HCT116 (cell line): Measurements from ENCODE around the gene C10orf90. TPM values are rescaled to one million over a fixed set of nuclear protein-coding genes. Genes with fewer than 3 reads are reported as not detected.

Experiments used
- ATAC-seq: fragments of 200-7000 bp; cut with Tn5 transposase; 2 replicates; pipeline ENCODE4 v1.9.1; 2020; ENCODE audit warnings: mild to moderate bottlenecking, moderate library complexity
- BruUV-seq: library from RNA; stranded (reverse); fragments of 400-500 nt; replicated peaks from 2 replicates; lab custom pipeline; 2021; lab: Mats Ljungman, UMichigan
- CTCF ChIA-PET: fragments of 300-600 bp; sonication (Branson Sonifier 250); formaldehyde crosslinking; loops from one replicate; lab custom pipeline; 2021; ENCODE audit warnings: antibody characterized with exemption; lab: Charles Lee
- POLR2A ChIA-PET: fragments of 300-600, 350-600 bp; sonication (Branson Sonifier 250); formaldehyde crosslinking; loops from one replicate; lab custom pipeline; 2021; ENCODE audit warnings: antibody characterized with exemption; lab: Charles Lee
- RAD21 ChIA-PET, 2 experiments: fragments of 300-600 bp; sonication (Branson Sonifier 250); formaldehyde crosslinking; loops; one replicate each; lab custom pipeline; 2023; ENCODE audit warnings: low total read pairs in 2 of 2; ENCODE audit not compliant: uncharacterized antibody in 2 of 2, unreplicated experiment in 2 of 2, low non-redundant PET in 1 of 2; lab: Charles Lee
- DNase-seq: peaks from one replicate; pipeline ENCODE4 v3.0.0-alpha.2; 2010; ENCODE audit warnings: low read depth, low spot score
- H2AFZ ChIP-seq: fragments of 200-600 bp; shearing (Covaris generic), sonication (generic); 2 replicates; pipeline ENCODE4 v1.6.1; 2017; ENCODE audit warnings: low read depth, mixed run types, mixed read lengths, antibody characterized with exemption, low read length; ENCODE audit not compliant: poor library complexity, severe bottlenecking
- H3K27ac ChIP-seq: 2 replicates; pipeline ENCODE4 v1.5.1; 2012; ENCODE audit warnings: low read depth, low read length
- H3K27me3 ChIP-seq: fragments of 200-600 bp; sonication (generic); 2 replicates; pipeline ENCODE4 v1.6.1; 2016; ENCODE audit warnings: mixed run types, low read length, mixed read lengths; ENCODE audit not compliant: insufficient read depth
- H3K36me3 ChIP-seq, 2 experiments: fragments of 200-500 bp in 1 of 2; fragments of 200-600 bp in 1 of 2; sonication (Bioruptor generic) in 1 of 2; sonication (generic) in 1 of 2; 2 replicates each; pipeline versions ENCODE4 v1.5.1 to v1.6.1; 2014 to 2016; ENCODE audit warnings: low read length in 2 of 2, inconsistent platforms in 1 of 2, mixed read lengths in 1 of 2, mixed run types in 1 of 2; ENCODE audit not compliant: insufficient read depth in 2 of 2, control insufficient read depth in 1 of 2
- H3K4me1 ChIP-seq, 2 experiments: fragments of 200-600 bp in 1 of 2; sonication (generic) in 1 of 2; 2 replicates each; pipeline versions ENCODE4 v1.5.1 to v1.6.1; 2012 to 2017; ENCODE audit warnings: low read length in 2 of 2, inconsistent platforms in 1 of 2, mild to moderate bottlenecking in 1 of 2, mixed read lengths in 1 of 2, mixed run types in 1 of 2, moderate library complexity in 1 of 2; ENCODE audit not compliant: insufficient read depth in 2 of 2, control insufficient read depth in 1 of 2
- H3K4me2 ChIP-seq: fragments of 200-600 bp; sonication (generic); 2 replicates; pipeline ENCODE4 v1.6.1; 2017; ENCODE audit warnings: mixed run types, low read length, mixed read lengths
- H3K4me3 ChIP-seq, 2 experiments: fragments of 200-600 bp in 1 of 2; sonication (generic) in 1 of 2; replicated peaks in 1 of 2; 2 replicates each; pipeline ENCODE4 v1.5.1; 2011 to 2016; ENCODE audit warnings: low read length in 2 of 2, control low read depth in 1 of 2, low read depth in 1 of 2, mild to moderate bottlenecking in 1 of 2, mixed read lengths in 1 of 2, mixed run types in 1 of 2
- H3K79me2 ChIP-seq: fragments of 200-600 bp; sonication (generic); 2 replicates; pipeline ENCODE4 v1.6.1; 2017; ENCODE audit warnings: mild to moderate bottlenecking, mixed run types, low read length, moderate library complexity, mixed read lengths; ENCODE audit not compliant: insufficient read depth
- H3K9ac ChIP-seq: fragments of 200-600 bp; sonication (generic); 2 replicates; pipeline ENCODE4 v1.6.1; 2016; ENCODE audit warnings: low read length, mixed read lengths
- H3K9me2 ChIP-seq: fragments of 200-600 bp; sonication (generic), shearing (Covaris generic); 2 replicates; pipeline ENCODE4 v1.6.1; 2017; ENCODE audit warnings: mixed run types, mild to moderate bottlenecking, moderate library complexity; ENCODE audit not compliant: insufficient read depth
- H3K9me3 ChIP-seq, 2 experiments: fragments of 200-500 bp in 1 of 2; fragments of 200-600 bp in 1 of 2; sonication (Bioruptor generic) in 1 of 2; sonication (generic) in 1 of 2; 2 replicates each; pipeline ENCODE4 v1.6.1; 2014 to 2017; ENCODE audit warnings: low read length in 2 of 2, mixed read lengths in 2 of 2, inconsistent platforms in 1 of 2, low read depth in 1 of 2, mild to moderate bottlenecking in 1 of 2, mixed run types in 1 of 2, moderate library complexity in 1 of 2; ENCODE audit not compliant: control insufficient read depth in 1 of 2, insufficient read depth in 1 of 2
- H4K20me1 ChIP-seq: fragments of 200-600 bp; sonication (generic), shearing (Covaris generic); 2 replicates; pipeline ENCODE4 v1.6.1; 2017; ENCODE audit warnings: mixed run types, mild to moderate bottlenecking, moderate library complexity; ENCODE audit not compliant: insufficient read depth
- CEBPB ChIP-seq: IDR thresholded peaks from 2 replicates; pipeline ENCODE4 v1.6.1; 2012; ENCODE audit warnings: low read depth
- JUND ChIP-seq: IDR thresholded peaks from 2 replicates; pipeline ENCODE4 v1.6.1; 2012
- POLR2AphosphoS5 ChIP-seq: IDR thresholded peaks from 2 replicates; pipeline ENCODE4 v1.6.1; 2011; ENCODE audit warnings: mild to moderate bottlenecking, low read depth, low read length, moderate library complexity
- REST ChIP-seq: IDR thresholded peaks from 2 replicates; pipeline ENCODE4 v1.6.1; 2012; ENCODE audit warnings: low read depth
- SIN3A ChIP-seq: IDR thresholded peaks from 2 replicates; pipeline ENCODE4 v1.6.1; 2012; ENCODE audit warnings: low read depth
- YY1 ChIP-seq: IDR thresholded peaks from 2 replicates; pipeline ENCODE4 v1.6.1; 2011; ENCODE audit warnings: low read length, low read depth, moderate library complexity, mild to moderate bottlenecking; ENCODE audit not compliant: insufficient replicate concordance; ENCODE audit errors: extremely low read depth
- ZFX ChIP-seq: fragments of 450-650 bp; IDR thresholded peaks from 2 replicates; pipeline ENCODE4 v1.6.1; 2017
- ZNF274 ChIP-seq: fragments of 200-500 bp; sonication (Bioruptor generic); IDR thresholded peaks from 2 replicates; pipeline ENCODE4 v1.6.1; 2014; ENCODE audit warnings: mild to moderate bottlenecking, low read depth, low read length, inconsistent platforms
- intact Hi-C: fragments of 100-400 bp; cut with micrococcal nuclease; formaldehyde crosslinking; loops from 2 replicates; pipeline ENCODE4 v1.10.0; 2022
- total RNA-seq: library from RNA; stranded (reverse); gene quantifications from one replicate; pipeline ENCODE4 v1.2.1, GENCODE V29; 2021; ENCODE audit not compliant: unreplicated experiment
- TF ChIP-seq, protein P1 (sequence below), 3 experiments: fragments of 200-600 bp in 1 of 3; sonication (generic) in 1 of 3; IDR thresholded peaks in 2 of 3; conservative IDR thresholded peaks in 1 of 3; 2 replicates each; pipeline ENCODE4 v1.5.1; 2012 to 2017; ENCODE audit warnings: low read depth in 2 of 3, low read length in 2 of 3, antibody characterized with exemption in 1 of 3, borderline replicate concordance in 1 of 3, control low read depth in 1 of 3, mild to moderate bottlenecking in 1 of 3, mixed read lengths in 1 of 3, mixed run types in 1 of 3, moderate library complexity in 1 of 3; ENCODE audit not compliant: insufficient read depth in 1 of 3

Gene C10orf90
- total RNA-seq, 1 experiment from 2014 or later: not detected

DNA sequence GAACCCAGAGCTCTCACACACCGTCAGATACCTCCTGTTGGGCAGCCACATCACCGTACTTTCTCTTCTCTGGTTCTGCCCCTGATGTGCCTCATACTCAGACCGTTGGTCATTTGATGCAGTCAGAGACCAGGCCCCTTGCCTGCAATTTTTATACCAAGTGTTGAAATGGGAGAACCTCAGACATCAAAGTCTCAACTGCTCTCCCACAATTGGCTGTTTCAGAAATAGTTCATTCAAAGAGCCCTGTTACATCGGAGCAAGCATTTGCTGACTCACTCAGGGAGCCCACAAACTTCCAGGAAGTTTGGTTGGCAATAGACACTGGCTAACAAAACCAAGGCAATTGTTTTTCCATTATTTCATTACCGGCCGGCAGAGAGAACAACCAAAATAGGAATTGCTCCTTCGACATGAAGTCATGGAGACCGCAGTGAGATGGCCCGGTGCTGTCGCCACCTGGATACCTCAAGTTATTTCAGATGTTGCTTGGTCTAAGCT lies 248.7 kb downstream of the C10orf90 start:
- POLR2A ChIA-PET: no interaction called here
- no TSS peak for BruUV-seq
- no peaks in the 10 kb centered on the region for H3K79me2 ChIP-seq
- H4K20me1 ChIP-seq: no peaks in the 10 kb centered on the region
- no peak overlapping the region for H3K4me2 ChIP-seq
- no peak overlapping the region for H3K4me3 ChIP-seq
- H3K9me2 ChIP-seq: no peaks in the 10 kb centered on the region
- CTCF ChIA-PET: no interaction called here
- no peak overlapping the region for H3K27ac ChIP-seq
- RAD21 ChIA-PET: no interaction called here
- no peaks in the 10 kb centered on the region for H3K36me3 ChIP-seq
- H3K9ac ChIP-seq: no peak overlapping the region
- TF ChIP-seq ZFX: no peak
- no peak overlapping the region for H2AFZ ChIP-seq
- H3K27me3 ChIP-seq: peaks cover 28% of the 10 kb centered on the region
- no peaks in the 10 kb centered on the region for H3K4me1 ChIP-seq
- H3K9me3 ChIP-seq: peaks cover 0 to 5% of the 10 kb centered on the region in 2 experiments; a peak in 2 of 4 replicates
- intact Hi-C loops: loop anchor here (2.0 kb wide), 1 partner anchor 21 kb away; no protein-coding TSS in a partner anchor
- DNase-seq (no peak), ATAC-seq (no peak)

DNA sequence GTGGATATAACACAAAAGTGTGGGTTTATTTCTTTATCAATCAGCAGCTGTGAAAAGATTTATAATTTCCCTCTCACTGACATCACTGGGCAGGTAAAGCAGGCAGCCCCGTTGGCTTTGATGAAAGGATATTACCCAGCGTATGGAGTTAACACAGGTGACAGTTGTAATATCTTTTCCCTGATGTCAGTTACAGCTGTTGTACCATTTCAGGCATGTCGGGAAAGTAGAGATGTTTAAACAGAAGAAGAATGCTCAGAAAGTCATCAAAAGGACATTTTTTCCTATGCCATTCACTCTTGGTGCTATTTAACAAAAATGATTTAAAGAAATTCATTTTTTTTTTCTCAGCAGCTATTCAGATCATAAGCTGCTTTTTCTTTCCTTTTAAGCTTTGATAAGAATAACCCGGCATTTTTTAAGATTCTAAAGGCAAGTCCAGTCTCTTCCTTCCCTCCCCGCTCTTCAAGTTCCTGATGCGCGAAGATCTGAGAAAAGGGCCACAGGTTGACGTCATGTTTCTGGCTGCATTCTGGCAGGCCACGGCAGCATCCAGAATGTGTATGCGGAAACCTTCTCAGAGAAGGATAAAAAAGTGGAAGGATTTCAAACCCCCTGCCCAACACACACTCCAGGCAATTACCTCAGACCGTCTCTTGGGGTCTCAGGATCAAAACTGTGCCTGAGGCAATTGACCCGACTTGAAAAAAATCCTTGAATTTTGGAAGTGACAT lies 249.8 kb downstream of the C10orf90 start:
- H3K9ac ChIP-seq: no peak overlapping the region
- ChIA-PET POLR2A (no interaction called here), CTCF (no interaction called here), RAD21 (no interaction called here)
- H3K4me1 ChIP-seq: no peaks in the 10 kb centered on the region
- peaks cover 28% of the 10 kb centered on the region for H3K27me3 ChIP-seq
- no peaks in the 10 kb centered on the region for H3K9me2 ChIP-seq
- DNase-seq (no peak), ATAC-seq (no peak)
- no peaks in the 10 kb centered on the region for H4K20me1 ChIP-seq
- intact Hi-C loops: loop anchor here (2.0 kb wide), 1 partner anchor 20 kb away; no protein-coding TSS in a partner anchor
- no peak overlapping the region for H3K4me2 ChIP-seq
- H3K79me2 ChIP-seq: no peaks in the 10 kb centered on the region
- TF ChIP-seq ZNF274 (no peak), SIN3A (no peak), YY1 (no peak), POLR2AphosphoS5 (no peak), CEBPB (no peak), JUND (no peak), REST (no peak)
- TF ChIP-seq, protein P1, sequence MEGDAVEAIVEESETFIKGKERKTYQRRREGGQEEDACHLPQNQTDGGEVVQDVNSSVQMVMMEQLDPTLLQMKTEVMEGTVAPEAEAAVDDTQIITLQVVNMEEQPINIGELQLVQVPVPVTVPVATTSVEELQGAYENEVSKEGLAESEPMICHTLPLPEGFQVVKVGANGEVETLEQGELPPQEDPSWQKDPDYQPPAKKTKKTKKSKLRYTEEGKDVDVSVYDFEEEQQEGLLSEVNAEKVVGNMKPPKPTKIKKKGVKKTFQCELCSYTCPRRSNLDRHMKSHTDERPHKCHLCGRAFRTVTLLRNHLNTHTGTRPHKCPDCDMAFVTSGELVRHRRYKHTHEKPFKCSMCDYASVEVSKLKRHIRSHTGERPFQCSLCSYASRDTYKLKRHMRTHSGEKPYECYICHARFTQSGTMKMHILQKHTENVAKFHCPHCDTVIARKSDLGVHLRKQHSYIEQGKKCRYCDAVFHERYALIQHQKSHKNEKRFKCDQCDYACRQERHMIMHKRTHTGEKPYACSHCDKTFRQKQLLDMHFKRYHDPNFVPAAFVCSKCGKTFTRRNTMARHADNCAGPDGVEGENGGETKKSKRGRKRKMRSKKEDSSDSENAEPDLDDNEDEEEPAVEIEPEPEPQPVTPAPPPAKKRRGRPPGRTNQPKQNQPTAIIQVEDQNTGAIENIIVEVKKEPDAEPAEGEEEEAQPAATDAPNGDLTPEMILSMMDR (IDR thresholded peaks at IDR 0.05 in 2 of 3, conservative IDR thresholded peaks at IDR 0.05 in 1 of 3; ENCODE audit: borderline replicate concordance in 1 of 3, insufficient read depth in 1 of 3, low read depth in 2 of 3, low read length in 2 of 3): no peak
- peaks cover 0 to 5% of the 10 kb centered on the region in 2 experiments; a peak in 2 of 4 replicates for H3K9me3 ChIP-seq
- H2AFZ ChIP-seq: no peak overlapping the region
- H3K4me3 ChIP-seq: no peak overlapping the region
- no peak overlapping the region for H3K27ac ChIP-seq
- BruUV-seq: no TSS peak
- H3K36me3 ChIP-seq: no peaks in the 10 kb centered on the region
